ENCODE data around the gene MALT1.
"Not testable (repeated sequence)": the region's sequence is repeated elsewhere in the genome, so short reads cannot be mapped to it uniquely, and the experiment has no call there.

MALT1 gene

GRCh38 chr18:58732471-58732870 is 61.2 kb downstream of the MALT1 start:
- DNase-seq (ENCODE audit: low read depth, low spot score), result no peak

DNA sequence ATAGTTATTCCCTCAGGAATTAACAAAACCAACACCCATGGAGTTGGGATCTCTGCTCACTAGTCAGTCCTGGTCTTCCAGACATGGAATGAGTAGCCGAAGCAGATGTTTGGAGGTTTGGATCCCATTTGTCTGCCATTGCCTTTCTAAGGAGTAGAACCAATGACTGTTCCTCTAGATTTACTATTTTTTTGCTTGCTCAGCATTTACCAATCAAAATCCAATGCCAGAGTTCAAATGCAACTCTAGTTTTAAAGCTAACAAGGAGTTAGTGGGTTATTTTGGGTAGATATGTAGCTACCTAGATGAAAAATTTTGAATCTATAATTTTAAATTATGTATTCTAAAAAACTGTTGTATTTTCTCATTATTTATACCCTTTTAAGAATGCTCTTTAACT is 62.6 kb downstream of the MALT1 start:
- DNase-seq (ENCODE audit: low read depth, low spot score), result no peak

GRCh38 chr18:58738322-58738721 is 67.1 kb downstream of the MALT1 start:
- no peak for DNase-seq (ENCODE audit: low read depth, low spot score)

- no peak for DNase-seq (ENCODE audit: low read depth, low spot score)
Observed at GRCh38 chr18:58745914-58746313, 74.6 kb downstream of the MALT1 start.

GRCh38 chr18:58748899-58749595 is 77.8 kb downstream of the MALT1 start:
- no peak for DNase-seq (ENCODE audit: low read depth, low spot score)

DNA sequence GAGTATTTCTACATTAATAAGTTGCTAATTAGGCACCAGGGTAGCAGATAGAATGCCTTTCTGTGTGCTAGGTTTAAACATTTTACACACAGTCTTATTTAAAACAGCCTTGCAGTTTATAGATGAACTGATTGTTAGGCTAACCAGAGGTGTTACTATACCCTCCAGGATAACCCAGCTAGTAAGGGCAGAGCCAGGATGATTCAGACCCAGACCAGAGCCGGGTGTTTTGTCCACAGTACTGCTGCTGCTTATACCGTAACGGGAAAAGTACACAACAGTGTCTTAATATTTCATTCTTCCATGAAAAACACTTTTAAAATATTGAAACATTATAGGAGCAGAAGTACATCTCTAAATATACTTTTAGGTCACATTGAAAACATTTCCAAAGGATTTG is 82.7 kb downstream of the MALT1 start:
- DNase-seq (ENCODE audit: low read depth, low spot score), result no peak

GRCh38 chr18:58754544-58755068 is 83.3 kb downstream of the MALT1 start:
- no peak for DNase-seq (ENCODE audit: low read depth, low spot score)

DNA sequence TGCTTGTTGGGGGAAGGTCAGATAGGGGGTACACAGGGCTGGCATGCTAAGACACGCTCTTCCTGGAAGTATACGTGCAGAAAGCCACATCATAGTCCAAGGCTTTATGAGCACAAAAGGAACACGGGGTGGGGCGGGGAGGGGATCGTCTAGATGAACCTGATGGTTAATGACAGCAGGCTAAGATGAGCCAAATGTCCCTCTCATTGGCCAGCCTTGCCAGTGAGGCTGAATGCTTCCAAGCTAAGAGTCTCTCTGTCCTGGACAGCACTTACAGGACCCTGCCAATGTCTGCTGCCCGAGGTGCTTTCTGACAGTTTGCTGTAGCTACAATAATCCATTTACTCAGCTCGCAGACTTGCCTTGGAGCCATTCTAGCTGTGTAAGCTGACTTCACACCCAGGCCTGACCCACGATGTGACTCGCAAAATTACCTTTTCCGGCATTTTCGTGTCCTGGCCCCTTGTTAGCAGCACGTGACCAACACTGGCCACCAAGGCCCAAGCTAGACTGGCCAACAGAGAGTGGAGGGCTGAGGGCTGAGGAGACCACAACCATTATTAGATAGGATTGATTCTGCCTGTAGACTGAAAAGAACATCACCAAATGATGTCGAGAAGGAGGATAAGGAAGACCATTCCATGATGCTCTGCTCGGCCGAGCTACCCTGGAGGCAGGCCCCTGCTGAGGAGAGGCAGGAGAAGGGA is 84.2 kb downstream of the MALT1 start:
- no peak for DNase-seq (ENCODE audit: low read depth, low spot score)

DNA sequence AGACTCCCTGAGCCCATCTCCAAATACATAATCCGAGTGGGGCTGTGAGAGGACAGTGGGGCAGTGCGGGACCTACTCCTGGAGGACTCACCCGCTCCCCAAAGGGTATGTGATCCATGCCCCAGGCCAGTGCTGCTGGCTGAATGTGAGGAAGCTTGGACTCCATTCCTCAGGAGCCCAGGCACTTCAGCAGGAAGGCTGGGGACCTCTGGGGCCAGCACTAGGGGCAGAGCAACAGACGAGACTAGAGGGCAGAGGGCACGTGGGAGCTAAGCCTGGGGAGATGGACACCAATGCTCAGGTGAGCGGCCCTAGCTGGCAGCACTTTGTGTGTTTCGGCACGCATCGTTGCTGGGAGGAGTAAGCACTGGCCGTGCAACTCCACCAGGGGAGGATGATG is 84.9 kb downstream of the MALT1 start:
- DNase-seq (ENCODE audit: low read depth, low spot score), result no peak

DNA sequence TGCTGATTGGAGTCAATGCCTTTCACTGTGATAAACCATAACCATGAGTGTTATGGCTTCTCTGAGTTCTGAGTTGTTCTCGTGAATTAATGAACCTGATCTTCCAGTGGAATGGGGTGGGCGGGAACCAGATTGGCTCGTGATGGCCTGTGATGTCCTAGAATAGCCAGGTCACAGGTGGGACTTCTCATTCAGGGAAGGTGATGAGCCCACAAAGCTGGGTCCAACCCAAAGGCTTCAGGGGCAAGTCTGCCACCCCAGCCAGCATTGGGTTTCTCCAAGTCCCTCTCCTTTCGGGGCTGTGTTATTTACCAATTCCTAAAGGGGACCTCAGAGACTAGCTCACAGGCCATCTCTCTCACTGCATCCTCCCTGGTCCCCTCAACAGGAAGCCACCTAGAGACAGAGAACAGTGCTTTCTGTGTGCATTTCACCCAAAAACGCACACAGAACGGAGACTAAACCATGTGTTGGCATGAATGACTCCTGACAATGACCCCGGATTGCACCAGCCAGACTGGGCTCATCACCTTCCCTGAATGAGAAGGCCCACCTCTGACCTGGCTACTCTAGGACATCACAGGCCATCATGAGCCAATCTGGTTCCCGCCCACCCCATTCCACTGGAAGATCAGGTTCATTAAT is 85.5 kb downstream of the MALT1 start:
- no peak for DNase-seq (ENCODE audit: low read depth, low spot score)

DNA sequence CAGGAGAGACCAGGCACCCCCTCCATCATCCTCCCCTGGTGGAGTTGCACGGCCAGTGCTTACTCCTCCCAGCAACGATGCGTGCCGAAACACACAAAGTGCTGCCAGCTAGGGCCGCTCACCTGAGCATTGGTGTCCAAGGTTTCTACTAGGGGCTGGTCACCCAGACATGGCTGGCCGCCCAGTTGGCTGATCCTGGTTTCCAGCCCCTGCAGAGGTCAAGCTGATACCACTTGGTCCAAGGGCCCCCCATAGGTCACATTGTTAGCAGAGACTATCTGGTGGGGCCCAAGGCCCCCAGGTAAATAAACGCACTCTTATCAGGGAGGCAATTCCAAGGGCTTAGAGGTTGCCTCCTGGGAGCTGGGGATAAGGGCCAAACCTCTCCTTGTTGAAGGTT is 86.1 kb downstream of the MALT1 start:
- DNase-seq (ENCODE audit: low read depth, low spot score), result not testable (repeated sequence)

- DNase-seq (ENCODE audit: low read depth, low spot score), result no peak
Observed at GRCh38 chr18:58758046-58758445, 86.8 kb downstream of the MALT1 start.

DNA sequence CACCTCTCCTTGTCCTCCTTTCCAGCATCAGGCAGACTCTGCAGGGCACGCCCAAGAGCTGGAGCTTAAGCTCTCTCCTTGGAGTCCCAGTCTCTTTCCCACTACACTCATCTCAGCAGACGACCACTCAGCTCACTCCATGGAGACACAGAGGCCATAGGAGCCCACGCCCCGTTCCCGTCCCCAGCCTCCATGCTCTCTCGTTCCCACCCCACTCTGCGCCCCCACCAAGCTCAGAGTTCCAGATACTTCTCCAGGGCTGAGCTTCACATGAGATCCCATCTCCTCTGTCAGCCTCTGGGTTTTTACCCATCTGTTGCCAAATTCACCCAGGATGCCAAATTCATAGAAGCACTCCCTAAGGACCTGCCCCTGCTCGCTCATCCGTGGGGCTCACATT is 87.3 kb downstream of the MALT1 start:
- DNase-seq (ENCODE audit: low read depth, low spot score), result no peak

DNA sequence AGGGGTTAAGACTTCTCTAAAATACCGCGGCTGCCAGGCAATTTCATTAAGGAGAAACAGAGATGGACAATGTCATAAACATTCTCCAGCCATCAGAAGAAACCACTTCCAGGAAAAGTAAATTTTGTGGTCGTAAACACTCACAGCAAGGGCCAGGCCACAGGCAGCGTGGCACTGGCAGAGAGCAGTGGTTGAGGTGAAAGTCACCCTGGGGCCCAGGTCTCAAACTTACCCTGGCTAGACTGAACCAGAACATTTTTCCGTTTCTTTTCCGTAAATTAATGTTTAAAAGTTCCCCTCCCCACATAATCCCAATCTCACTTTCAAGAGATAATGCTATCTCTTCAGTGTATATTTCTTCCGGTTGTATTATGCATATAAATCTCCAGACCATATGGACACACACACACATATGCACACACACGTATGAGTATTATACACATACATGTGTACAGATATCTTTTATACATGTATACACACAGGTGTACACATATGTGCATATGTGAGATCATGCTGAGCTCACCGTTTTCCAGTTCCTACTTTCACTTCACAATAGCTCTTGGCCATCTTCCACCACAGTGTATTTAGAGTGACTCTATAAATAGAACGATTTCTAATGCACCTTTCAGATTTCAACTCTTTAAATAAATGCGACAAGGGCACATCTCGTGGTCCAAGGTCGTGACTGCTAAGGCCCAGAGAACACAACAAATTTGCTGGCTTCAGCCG is 90.1 kb downstream of the MALT1 start:
- no peak for DNase-seq (ENCODE audit: low read depth, low spot score)

GRCh38 chr18:58761970-58762780 is 90.9 kb downstream of the MALT1 start:
- no peak for DNase-seq (ENCODE audit: low read depth, low spot score)

DNA sequence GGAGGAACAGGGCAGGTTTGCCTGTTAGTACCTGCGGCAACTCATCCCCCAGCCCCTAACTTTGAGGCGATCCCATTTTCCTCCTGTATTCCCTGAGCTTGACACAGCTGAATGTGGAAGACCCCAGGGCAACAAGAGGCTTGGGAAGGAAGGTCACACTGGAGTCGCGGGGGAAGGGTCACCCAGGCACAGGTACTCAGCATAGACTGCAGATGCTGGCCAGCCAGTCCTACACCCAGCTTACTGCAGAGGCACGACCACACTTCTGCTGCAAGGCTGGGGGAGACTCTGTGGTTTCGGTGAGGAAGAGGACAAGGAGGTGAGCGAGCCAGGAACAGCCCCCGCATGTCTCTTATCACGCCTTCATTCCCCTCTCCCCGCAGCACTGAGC is 91.5 kb downstream of the MALT1 start:
- DNase-seq (ENCODE audit: low read depth, low spot score), result no peak

DNA sequence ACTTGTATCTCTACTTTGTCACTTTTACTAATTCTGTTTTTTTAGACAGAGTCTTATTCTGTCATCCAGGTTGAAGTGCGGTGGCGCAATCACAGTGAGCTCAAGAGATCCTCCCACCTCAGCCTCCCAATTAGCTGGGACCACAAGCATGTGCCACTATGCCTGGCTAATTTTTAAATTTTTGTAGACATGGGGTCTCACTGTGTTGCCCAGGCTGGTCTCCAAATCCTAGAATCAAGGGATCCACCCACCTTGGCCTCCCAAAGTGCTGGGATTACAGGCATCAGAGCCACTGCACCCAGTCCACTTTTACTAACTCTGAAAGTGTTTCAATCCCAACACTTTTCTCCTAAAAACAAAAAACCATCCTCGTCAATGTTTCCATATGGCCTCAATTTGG is 94.9 kb downstream of the MALT1 start:
- DNase-seq (ENCODE audit: low read depth, low spot score), result no peak

GRCh38 chr18:58766946-58767345 is 95.7 kb downstream of the MALT1 start:
- DNase-seq (ENCODE audit: low read depth, low spot score), result no peak

GRCh38 chr18:58768293-58768974 is 97.2 kb downstream of the MALT1 start:
- no peak for DNase-seq (ENCODE audit: low read depth, low spot score)

DNA sequence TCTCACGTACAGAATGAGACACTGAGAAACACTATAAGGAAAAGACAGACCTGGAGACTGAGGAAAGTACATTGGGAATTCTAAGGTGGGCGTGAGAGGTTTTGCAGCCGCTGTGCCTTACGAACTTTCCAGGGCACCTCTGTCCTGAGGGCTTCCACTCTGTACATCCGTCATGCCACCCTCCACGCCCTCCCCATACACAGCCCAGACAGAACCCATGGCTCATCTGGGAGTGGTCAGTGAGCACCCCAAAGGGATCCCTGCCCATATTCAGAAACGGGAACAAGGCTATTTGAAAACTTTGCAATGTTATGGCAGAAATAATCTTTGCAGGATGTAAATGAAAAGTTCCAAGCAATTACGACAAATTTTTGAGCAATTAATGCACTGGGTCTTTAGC is 98.1 kb downstream of the MALT1 start:
- DNase-seq (ENCODE audit: low read depth, low spot score), result no peak

GRCh38 chr18:58770601-58771000 is 99.3 kb downstream of the MALT1 start:
- DNase-seq (ENCODE audit: low read depth, low spot score), result no peak
